AG08396 (cell line): ENCODE data around the gene SV2A.
"Not testable (repeated sequence)": the region's sequence is repeated elsewhere in the genome, so short reads cannot be mapped to it uniquely, and the experiment has no call there.

Experiments used
- DNase-seq: peaks from one replicate; pipeline ENCODE4 v3.0.0; 2012; ENCODE audit warnings: low spot score, mixed read lengths

The SV2A gene

GRCh38 chr1:149928401-149928724 is 10.7 kb upstream of the SV2A start:
- no peak for DNase-seq

DNA sequence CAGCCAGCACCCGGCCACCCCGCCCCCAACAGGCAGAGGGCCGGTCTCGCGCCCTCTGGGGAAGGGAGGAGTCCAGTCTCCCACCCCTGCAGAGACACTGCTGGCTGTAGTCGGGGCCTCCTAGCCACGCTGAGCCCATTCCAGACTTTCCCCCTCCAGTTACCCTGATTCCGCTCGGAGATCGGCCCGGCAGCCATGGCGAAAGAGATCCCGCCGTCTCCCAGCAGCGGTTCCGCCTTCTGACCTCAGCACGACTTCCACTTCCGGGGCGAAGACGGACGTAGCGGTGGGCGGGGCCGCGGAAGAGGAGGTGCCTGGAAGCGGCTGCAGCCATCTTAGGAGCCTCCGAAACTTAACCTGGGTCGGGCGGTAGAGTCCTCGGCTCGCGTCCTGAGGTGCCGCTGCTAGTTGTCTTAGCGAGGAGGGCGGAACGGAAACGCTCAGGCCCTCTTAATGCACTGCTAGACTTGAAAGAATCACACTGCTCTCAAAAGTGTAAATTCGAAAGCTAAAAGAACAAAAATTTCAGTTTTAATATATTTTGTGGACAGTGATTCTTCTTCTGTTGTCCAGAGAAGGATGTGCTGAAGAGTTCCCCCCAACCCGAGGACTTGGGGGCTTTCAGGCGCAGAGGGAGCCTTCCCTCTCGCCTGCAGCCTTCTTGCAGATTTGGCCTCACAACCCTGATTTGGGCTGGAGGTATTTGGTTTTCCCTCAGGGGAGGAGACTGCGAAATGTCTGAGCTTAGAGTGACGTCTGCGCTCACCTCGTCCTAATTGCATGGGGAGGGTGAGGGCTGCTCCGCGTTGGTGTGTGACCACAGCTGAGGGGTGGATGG is 10.1 kb upstream of the SV2A start, which contains the start of gene SF3B4:
TSS of gene SF3B4 (minus strand) at position 241 of the 838 bp plus-strand sequence. CDS start at position 197, 44 bp downstream.
- peak; percentile 91 for DNase-seq

DNA sequence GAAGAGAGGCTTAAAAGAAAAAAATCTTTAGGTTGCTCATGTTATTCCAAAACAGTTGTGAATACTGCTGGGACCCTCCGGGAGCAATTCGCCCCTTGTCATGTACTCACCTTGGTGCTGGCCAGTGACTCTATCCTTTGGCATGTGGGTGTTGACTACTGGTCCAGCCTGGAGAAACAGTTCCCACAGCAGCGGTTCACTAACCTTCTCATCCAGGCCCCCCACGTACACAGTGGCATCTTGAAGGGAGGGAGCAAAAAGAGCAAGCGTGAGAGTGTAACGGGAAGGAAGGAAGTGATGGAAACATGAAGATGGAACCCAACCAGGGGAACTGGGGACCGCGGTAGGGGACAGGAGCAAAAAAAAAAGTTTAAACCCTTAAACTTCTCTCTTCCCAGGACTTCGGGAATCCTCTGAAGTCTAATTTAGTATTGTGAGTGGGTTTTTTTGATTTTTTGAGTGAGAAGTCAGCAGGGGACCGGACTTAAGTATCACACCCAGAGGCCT is 9.5 kb upstream of the SV2A start:
- no peak for DNase-seq

GRCh38 chr1:149926296-149926695 is 8.7 kb upstream of the SV2A start:
- DNase-seq = no peak

DNA sequence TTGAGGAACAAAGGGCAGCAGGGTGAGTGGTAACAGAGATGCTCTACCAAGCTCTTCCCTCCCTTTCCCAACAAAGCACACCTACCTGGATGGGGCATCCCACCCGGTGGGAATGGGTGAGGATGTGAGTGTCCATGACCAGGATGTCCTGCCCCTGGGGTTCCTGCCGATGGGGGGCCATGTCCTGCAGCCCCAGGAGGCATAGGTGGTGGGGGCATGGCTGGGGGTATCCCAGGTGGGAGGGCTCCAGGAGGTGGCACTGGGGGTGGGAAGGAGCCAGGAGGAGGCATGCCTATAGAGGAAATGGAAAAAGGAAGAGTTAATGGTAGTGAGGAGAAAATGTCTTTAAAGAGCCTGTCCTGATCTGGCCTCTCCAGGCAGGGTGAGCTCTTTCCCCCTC is 8.1 kb upstream of the SV2A start:
- no peak for DNase-seq

DNA sequence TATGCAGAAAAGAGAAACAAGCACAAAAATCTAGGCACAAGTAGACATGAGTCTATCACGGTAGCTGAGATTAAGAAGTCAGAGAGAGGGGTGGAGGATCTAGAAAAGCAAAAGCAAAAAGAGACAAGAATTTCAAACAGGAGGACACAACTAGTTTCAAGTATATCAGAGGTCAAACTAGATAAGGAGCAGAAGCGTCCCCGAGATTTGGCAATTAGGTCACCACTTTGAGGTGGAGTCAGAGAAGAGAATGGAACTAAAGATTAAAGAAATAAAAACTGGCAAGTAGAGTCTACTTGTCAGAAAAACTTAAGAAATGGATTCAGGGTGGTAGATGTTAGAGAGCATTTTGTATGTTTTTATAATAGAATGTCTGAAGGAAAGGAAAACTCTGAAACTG is 7.7 kb upstream of the SV2A start:
- DNase-seq = no peak

DNA sequence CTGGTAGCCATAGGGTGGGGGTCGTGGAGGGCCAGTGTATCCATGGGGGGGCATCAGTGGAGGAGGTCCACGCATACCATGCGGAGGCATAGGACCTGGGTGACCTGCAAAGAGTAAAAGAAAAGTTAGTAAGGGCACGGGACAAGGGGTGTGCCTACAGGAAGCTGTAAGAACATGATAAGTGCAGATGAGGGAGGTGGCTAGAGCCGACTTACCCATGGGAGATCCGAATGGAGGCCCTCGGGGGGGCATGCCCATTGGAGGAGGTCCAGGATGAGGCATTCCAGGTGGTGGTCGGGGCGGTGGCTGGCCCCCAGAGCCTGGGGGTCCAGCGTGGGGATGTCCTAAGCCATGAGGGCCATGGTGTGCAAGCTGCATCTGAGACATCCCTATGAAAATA is 6.0 kb upstream of the SV2A start:
- no peak for DNase-seq

- no peak for DNase-seq
Observed at GRCh38 chr1:149916898-149917252, 769 bp downstream of the SV2A start.

- DNase-seq = no peak
Observed at GRCh38 chr1:149916193-149916897, 1.3 kb downstream of the SV2A start.

DNA sequence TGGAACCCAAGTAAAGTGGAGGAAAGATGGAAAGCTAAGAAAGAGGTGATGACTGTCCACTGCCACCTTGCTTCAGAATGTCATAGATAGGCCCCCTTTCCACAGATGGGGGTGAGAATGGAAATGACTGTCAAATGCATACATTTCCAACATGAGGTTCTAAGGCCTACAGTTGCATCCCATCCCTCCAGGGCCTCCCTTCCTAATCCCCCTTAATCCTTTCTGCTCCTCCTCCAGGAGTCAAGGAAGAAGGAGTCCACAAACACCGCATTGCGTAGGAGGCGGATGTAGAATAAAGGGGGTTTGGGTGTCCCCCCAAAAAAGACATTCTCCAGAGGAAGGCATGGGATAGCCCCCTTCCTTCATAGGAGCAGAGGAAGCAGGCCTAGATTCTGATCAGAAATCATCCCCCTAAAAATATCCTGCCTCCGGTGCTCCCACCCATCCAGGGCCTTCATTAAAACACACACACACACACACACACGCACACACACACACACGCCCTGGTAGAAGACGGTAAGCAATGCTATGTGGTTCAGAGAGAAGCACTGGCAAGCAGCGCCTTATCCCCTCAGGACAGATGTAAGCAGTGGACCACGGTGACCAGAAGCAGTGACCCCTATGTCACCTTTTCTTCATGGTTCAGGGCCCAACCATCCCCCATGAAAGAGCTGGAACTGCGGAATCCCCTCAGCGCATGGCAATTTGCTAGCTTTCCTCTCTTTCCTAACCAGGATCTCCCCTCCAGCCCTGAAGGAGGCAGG is 2.0 kb downstream of the SV2A start:
- DNase-seq = no peak

DNA sequence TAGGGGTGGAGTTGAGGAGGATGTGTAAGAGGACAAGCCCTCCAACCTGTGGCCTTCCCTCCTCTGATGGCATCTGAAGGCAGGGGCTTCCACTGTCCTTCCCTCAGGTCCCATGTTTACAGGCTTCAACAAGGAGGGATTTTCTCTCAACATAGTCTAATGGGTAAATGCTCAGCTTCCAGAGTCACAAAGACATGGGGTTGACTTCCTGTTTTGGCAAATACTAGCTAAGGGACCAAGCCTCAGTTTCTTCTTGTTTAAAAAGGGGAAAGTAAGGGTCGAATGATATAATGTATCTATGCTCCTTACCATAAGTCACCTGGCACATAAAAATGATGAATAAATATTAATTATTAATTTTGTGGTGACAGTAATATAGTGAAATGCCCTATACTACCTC is 3.1 kb downstream of the SV2A start:
- DNase-seq = no peak

DNA sequence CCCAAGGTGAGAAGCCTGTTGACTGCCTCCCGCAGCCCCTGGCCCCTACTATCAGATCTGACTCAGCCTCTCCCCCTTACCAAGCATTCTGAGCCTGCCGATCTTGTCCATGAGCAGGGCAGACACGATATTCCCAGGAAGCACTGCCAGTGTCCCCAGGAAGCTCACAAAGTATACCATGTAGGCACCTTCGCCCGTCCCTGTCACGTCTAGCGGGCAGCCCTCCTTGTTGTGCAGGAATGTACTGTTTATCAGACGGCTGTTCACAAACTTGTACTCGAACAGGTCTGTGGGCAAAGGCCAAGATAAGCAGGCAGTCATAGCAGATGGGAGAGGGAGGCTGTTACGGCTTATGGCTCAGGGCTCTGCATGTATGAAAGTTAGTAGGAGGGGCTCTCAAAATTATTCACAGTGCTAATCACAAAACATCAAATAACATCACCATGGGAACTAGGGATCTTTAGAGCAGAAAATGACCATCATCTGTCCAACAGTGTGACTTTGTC is 11.0 kb downstream of the SV2A start:
- no peak for DNase-seq

DNA sequence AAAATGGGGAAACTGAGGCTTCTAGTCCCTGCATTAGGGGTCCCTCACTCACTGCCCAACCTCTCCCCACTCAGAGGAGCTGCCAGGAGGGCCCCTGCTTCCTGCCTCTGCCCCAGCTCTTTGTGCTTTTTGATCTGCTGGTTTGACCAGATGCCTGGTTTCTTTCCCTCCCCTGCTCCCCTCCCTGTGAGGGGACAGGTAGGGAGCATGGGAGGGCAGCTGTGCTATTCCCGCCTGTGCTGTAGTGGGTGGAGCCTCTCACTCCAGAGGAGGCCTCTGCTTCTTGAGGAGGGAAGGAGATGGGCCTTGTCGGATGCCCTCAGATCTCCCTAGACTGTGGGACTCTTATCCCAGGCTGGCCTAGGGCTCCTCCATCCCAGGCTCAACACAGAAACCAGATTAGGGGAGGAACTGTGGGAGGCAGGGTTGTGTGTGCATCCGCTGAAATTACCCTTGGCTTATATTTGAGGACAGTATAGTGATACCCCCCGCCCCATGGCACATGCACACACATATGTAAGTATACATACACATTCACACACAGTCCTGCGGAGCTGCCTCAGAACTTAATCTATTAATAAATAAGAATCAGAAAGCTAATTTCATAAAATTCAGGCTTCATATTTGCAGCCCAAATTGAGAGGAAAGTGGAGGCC is 13.7 kb downstream of the SV2A start:
- no peak for DNase-seq

DNA sequence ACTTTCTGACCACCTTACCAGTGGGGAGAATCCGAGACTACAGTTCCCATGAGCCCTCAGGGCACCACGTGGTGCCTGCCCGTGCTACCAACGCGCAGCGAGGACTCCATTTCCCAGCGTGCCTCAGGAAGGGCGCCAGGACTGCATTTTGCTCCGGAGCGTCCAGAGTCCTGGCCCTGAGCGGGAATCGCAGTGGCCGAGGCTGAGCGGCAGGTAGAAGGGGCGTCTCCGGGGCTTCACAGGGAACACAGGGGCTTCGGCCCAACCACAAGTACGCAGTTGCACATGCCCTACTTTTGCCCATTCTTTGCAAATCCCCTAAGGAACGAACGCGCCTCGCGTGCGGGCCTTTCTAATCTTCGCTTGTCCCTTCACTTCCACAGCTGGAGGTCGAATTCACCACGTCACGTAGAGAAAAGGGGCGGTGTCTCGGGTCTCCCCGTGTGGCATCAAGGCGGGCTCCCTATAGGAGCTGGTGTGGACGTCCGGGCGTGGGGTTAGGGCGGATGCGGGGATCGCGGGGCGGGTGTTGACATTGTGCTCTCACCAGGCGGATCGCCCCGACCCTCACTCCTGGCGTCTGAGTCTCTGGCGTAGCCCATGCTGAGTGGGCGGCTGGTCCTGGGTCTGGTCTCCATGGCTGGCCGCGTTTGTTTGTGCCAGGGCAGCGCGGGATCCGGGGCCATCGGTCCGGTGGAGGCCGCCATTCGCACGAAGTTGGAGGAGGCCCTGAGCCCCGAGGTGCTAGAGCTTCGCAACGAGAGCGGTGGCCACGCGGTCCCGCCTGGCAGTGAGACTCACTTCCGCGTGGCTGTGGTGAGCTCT is 18.0 kb downstream of the SV2A start, which contains the start of gene BOLA1:
TSS of gene BOLA1 (plus strand) at position 109 of the 825 bp plus-strand sequence. CDS start at position 601, 492 bp downstream.
- peak; percentile 95 for DNase-seq

DNA sequence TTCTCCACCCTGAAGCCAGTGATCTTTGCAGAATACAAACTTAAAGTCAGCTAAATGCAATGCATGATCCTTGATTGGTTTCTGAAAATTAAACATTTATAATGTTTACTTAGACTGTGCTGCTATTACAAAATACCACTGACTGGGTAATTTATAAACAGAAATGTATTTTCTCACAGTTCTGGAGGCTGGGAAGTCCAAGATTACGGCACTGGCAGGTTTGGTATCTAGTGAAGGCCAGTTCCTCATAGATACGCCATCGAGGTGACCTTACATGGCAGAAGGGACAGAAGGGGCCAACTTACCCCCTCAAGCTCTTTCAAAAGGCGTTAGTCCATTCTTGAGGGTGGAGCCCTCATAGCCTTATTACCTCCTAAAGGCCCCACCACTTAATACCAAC is 21.1 kb downstream of the SV2A start:
- no peak for DNase-seq

- no peak for DNase-seq
Observed at GRCh38 chr1:149888999-149889289, 28.7 kb downstream of the SV2A start.

- peak; percentile 72 for DNase-seq
Observed at GRCh38 chr1:149888247-149888998, 29.2 kb downstream of the SV2A start.

DNA sequence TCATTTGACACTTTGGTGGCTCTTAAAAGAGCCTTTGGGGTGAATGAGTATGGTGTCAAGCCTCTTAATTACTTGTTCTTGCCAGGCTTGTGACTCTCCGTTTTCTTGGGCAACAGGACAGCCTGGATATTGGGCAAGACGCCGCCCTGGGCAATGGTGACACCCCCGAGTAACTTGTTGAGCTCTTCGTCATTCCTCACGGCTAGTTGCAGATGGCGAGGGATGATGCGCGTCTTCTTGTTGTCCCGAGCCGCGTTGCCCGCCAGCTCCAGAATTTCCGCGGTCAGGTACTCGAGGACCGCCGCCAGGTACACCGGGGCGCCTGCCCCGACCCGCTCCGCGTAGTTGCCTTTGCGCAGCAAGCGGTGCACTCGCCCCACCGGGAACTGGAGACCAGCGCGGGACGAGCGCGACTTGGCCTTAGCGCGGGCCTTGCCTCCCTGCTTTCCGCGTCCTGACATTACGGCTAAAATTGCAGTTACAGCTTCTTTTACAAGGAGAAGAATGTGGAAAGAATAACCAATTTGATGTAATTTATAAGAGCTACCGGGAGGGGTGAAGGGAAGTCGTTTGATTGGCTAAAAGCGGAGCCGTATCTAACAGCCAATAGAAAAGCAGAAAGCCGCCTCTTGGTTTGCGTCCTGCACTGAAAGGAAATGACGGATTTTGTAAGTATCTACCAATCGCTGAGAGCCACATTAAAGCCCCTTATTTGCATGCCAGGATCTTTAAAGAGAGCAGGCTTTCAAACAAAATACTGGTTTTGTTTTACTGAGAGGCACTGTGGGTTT is 30.0 kb downstream of the SV2A start:
- peak; percentile 87 for DNase-seq

DNA sequence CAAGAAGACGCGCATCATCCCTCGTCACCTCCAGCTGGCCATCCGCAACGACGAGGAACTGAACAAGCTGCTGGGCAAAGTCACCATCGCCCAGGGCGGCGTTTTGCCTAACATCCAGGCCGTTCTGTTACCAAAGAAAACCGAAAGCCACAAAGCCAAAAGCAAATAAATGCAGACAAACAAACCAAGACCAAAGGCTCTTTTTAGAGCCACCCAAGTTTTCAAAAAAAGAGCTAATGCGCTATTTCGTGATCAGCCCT is 30.5 kb downstream of the SV2A start:
- DNase-seq = not testable (repeated sequence)
